GM18907 (cell line): ENCODE results near the gene GOLGA6L22.
"Not testable (repeated sequence)": the region's sequence is repeated elsewhere in the genome, so short reads cannot be mapped to it uniquely, and the experiment has no call there.

Experiments
- ATAC-seq: cut with Tn5 transposase; IDR thresholded peaks from one replicate; pipeline ENCODE4 v1.9.1; 2021; ENCODE audit warnings: mild to moderate bottlenecking, moderate library complexity; ENCODE audit not compliant: unreplicated experiment

Gene GOLGA6L22

GRCh38 chr15:22458603-22459002, at the start of gene GOLGA6L22:
GOLGA6L22 (plus strand) TSS chr15:22458903; CDS start chr15:22458994, 91 bp downstream.
- not testable (repeated sequence) for ATAC-seq

DNA sequence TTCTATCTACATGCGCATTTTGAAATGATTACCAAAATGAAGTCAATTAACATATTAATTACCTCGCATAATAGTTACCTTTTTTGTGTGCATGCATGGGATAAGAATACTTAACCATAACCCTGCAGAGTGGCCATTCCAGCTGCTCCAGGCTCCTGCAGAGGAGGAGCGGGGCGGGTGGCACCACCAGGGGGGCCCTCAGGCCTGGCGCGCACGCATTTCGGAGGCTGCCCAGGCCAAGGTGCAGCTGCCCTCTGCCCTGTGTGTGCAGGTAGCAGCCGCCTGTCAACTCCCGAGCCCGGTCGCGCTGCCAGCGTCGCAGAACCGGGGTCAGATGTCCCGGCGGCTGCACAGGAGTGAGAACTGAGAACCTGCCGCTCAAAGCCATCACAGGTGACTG, 41.4 kb upstream of the GOLGA6L22 start:
- ATAC-seq, result not testable (repeated sequence)

DNA sequence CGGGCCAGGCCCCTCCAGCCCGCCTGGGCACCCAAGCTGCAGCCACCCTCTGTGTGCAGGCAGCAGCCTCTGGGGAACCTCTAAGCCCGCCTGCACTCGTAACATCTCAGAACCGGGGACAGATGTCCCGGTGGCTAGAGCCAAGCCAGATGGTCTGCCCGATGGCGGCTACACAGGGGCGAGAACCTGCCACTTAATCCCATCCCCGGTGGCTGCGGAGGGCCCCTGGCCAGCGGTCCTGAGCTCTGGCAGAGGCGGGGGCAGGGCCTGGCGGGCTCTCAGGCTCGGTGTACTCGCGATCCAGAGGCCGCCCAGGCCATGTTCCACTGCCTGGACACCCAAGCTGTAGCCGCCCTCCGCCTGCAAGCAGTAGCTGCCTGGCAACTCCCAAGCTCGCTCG, 40.9 kb upstream of the GOLGA6L22 start:
- ATAC-seq, result not testable (repeated sequence)

- not testable (repeated sequence) for ATAC-seq
Measured at GRCh38 chr15:22418212-22418611, 40.5 kb upstream of the GOLGA6L22 start.

DNA sequence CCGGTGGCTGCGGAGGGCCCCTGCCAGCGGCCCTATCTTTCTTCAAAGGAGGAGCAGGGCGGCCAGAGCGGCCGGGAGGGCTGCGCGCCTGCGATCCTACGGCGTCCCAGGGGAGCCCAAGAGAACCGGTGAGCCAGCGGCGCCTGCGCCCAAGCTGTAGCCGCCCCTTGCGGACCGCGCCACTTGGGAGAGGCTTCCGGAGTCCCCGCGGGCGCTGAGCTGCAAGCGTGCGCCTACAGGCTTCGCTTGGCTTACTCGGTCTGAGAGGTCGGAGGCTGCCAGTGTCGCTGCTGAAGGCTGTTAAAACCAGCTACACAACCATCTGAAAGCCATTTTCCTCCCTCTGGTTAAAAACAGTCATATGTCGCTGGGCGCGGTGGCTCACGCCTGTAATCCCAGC, 40.0 kb upstream of the GOLGA6L22 start:
- ATAC-seq, result not testable (repeated sequence)

- not testable (repeated sequence) for ATAC-seq
Measured at GRCh38 chr15:22420340-22420739, 38.4 kb upstream of the GOLGA6L22 start.

DNA sequence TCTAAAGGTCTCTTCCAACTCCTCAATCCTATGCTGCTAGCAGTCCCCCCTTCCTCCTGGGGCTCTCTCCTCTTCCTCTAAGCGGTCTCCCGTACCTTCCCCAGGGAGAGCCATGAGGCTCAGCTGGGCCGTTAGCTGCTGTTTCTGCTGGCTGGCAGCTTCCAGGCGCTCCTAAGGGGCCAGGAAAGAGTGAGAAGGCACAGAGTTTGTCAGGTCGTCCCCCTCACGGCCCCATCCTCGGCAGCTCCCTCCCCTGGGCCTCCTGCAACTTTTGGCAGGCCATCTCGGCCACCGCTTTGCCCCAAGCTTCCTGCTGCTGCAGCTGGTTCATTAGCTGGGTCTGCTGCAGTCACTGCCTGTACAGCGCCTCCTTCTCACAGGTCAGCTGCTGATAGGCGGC, 29.3 kb upstream of the GOLGA6L22 start:
- ATAC-seq, result not testable (repeated sequence)

GRCh38 chr15:22431687-22432086, 27.0 kb upstream of the GOLGA6L22 start:
- not testable (repeated sequence) for ATAC-seq

- not testable (repeated sequence) for ATAC-seq
Measured at GRCh38 chr15:22494490-22495113, 35.9 kb downstream of the GOLGA6L22 start.

DNA sequence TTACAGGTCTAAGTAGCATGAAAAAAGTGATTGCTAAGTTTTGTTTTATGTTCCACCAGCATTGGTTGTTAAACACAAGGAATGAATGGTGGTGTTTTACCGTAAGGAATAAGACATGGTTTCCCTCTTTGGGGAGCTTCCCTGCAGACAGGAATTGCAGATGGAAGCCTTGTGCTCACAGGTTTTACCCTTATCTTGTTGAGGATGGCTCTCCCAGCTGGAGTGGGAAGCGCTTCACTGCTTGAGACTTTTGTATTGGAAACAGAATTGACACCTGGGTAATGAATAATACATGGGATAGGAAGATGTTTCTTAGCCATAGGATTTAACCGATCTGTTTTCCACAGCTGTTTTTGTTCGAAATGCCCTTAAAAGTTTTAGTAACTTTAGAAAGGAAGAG, 38.5 kb downstream of the GOLGA6L22 start:
- ATAC-seq, result not testable (repeated sequence)

GRCh38 chr15:22498220-22498925, 39.7 kb downstream of the GOLGA6L22 start:
- ATAC-seq, result not testable (repeated sequence)

DNA sequence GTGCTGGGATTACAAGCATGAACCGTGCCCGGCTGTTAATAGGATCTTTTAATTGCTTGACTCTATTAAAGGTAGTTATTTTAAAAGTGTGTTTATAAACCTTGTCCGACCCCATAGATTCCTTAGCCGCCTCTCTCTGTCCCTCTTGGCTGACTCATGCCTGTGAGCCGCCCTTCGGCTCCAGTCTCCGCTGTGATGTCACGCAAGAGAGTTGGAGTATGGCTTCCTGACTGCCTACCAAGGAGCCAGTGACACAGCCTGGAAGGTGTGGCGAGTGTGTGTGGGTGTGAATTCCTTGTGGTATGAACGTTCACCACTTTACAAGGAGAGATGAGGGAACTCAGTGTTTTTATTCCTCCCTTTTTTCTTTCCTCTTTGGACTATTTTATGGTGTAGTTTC, 43.6 kb downstream of the GOLGA6L22 start:
- ATAC-seq, result not testable (repeated sequence)

- not testable (repeated sequence) for ATAC-seq
Measured at GRCh38 chr15:22506959-22507358, 48.3 kb downstream of the GOLGA6L22 start.

DNA sequence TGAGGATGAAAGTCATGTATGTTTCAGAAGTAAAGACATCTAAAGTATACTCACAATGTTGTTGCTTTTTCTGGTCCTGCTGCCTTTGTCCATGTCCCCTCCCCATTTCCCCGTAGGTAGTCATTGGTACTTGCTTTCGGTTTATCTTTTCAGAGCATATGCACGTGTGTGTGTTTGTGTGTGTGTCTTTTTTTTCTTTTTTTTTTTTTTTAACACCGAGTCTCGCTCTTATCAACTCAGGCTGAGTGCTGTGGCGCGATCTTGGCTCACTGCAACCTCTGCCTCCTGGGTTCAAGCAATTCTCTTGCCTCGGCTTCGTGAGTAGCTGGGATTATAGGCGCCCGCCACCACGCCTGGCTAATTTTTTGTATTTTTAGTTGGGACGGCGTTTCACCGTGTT, 57.4 kb downstream of the GOLGA6L22 start:
- ATAC-seq, result not testable (repeated sequence)
